Stimulated activated CD4-positive, alpha-beta T cell treated with anti-CD3 and anti-CD28 coated beads, Interleukin-1b, Interleukin-23, amount 100 ng/mL, for 1 hour (primary cell): ENCODE data around the gene FMNL1.

ENCODE experiments used
- DNase-seq, 2 donors: peaks; one replicate each; pipeline ENCODE4 v3.0.0-alpha.2; 2020; ENCODE audit warnings: low read depth in 2 of 2

Gene FMNL1

DNA sequence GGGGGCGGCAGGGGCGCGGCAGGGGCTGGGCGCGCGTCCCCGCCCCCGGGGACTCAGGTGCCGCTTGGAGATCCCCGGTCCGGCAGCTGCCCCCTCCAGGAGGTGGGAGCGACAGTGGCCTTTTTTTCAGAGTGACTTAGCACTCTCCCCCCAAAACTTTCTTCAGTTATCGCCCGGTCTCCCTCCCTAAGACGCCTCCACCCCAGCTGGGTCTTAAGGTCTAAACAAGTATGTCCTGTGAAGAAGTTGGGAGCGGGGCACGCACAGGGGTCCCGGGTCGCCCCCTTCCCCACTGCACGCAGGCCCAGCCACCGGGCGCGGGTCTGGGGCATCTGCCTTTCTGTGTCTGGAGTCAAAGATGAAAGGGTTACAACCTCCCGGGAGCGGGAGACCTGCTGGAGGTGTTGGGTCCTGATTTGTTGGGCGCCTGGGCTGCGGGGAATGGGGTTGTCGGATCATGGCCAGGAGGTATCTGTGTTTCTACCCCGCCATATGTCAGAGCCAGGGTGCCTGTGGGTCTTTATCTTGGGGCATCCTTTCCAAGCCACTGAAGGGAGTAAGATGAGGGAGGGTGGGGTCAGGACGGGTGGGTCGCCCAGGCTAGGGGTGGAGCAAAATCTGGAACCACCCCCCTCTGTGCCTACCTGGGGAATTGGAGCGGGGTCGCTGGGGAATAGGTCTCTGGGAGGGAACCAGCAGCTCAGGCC, 757 bp downstream of the FMNL1 start:
- no peak for DNase-seq

- no peak for DNase-seq
Measured at GRCh38 chr17:45222996-45223538, 1.4 kb downstream of the FMNL1 start.

DNA sequence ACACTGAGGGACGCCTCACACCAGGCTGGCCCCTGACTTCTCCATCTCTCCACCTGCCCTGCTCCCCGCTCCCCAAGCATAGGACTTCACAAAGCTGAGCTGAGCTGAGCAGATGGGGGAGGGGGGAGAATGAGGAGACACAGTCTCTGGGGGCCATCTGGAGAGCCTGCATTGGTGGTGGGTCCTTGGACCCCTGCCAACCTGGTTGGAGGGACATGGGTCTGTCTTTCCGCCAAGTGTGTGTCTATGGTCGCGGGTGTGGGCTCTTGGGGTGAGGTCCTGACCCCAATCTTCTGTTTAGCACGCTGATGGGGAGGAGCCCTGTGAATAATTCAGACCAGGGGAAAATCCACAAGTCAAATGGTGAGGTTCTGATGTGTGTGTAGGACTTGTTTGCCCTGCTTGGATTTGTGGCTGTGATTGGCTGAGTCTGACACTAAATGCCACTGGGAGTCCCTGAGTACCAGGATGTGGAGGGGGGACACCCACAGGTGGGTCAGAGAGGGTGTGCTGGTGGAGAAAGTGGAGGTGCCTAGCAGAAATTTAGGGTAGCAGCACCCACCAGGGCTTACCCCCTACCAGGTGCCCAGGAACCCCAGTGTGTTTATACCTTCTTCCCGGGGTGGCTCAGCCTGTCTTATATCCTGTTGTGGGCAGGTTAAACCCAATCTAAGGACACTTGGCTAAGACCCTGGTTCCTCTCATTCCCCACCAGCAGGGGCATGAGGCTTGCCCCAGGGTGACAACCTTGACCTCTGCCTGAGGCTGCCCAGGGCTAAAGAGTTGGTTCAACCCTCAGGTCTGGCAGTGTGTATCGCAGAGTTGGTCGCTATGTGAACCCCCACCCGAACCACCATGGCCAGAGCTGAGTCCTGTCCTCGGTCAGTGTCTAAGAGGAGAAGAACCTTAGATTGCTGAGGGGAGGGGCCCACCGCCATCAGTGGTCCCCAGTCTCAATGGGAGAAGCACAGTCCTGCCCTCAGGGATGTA, 2.1 kb downstream of the FMNL1 start:
- DNase-seq, result no peak

GRCh38 chr17:45224671-45225050, 3.0 kb downstream of the FMNL1 start:
- DNase-seq, result no peak

- no peak for DNase-seq
Measured at GRCh38 chr17:45225051-45225700, 3.5 kb downstream of the FMNL1 start.

GRCh38 chr17:45225964-45226530, 4.4 kb downstream of the FMNL1 start:
- DNase-seq, result peak; percentile 91 to 93

- no peak for DNase-seq
Measured at GRCh38 chr17:45226576-45226975, 4.9 kb downstream of the FMNL1 start.

GRCh38 chr17:45227101-45227925, 5.6 kb downstream of the FMNL1 start:
- DNase-seq, result no peak

- no peak for DNase-seq
Measured at GRCh38 chr17:45227926-45228762, 6.5 kb downstream of the FMNL1 start.

DNA sequence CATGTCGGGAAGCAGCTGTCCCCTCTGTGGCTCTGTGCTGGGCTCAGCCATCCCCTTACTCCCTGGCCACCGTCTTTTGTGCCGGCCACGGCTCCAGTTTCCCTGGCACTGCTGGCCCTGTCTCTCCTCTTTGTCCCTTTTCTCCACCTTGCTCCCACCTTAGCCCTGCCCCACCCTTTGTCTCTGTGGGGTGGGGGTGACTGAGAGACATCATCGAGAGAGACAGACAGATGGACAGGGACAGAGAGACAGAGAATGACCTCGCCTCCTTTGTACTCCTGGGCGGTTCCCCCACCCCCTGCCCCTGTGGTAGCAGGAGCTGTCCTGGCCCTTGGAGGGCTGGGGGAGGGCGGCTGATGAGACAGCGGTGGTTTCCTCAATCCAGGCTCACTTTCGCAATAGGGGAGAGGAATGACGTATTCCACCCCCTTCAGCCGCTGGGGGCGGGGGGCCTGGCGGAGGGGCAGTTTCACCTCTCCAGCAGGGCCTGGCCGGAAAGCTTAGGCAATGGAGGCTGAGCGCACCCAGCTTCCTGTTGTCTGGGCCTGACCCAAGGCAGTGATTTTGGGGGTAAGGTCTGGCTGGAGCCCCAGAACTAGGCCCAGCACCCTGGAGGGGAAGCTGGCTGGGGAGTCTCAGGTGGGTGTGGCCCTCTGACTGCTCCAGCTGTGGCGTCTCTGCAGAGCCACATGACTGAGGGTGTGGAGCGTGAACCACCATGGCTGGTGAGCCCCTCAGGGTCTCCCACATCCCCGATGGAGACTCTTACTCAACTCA, 7.3 kb downstream of the FMNL1 start:
- peak; percentile 45 to 69 for DNase-seq

- DNase-seq, result no peak
Measured at GRCh38 chr17:45229681-45230409, 8.2 kb downstream of the FMNL1 start.

- no peak for DNase-seq
Measured at GRCh38 chr17:45230410-45230786, 8.7 kb downstream of the FMNL1 start.

DNA sequence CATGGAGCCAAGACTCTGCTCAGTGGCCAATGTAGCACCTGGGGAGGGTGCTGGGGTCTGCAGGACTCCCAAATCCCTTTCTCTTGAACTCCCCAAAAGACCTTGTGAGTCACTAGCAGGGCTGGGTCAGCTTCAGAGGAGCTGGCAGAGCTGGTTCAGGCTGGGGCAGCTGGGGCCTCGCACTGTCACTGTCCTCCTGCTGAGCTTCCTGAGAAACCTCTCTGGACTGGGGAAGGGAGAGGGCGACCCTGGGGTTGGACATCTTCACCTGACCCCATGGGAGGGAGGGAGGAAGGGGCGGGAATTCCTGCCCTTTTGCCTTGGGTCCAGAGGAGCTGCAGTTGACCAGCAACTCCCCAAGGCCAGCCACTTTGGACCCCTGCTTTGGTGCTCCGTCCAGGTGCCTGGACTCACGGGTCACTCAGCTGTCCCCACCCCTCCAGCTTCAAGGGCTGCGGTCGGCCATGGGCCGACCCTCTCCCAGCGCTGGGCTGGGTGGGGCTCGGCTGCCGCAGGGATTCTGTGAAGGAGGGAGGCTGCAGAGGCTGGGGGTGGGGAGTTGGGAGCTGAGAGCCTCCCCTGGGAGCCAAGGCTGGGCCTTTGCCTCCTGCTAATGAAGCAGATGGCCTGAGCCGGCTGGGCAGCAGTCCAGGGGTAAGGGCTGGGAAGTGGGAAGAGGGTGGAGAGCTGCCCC, 9.2 kb downstream of the FMNL1 start:
- no peak for DNase-seq

DNA sequence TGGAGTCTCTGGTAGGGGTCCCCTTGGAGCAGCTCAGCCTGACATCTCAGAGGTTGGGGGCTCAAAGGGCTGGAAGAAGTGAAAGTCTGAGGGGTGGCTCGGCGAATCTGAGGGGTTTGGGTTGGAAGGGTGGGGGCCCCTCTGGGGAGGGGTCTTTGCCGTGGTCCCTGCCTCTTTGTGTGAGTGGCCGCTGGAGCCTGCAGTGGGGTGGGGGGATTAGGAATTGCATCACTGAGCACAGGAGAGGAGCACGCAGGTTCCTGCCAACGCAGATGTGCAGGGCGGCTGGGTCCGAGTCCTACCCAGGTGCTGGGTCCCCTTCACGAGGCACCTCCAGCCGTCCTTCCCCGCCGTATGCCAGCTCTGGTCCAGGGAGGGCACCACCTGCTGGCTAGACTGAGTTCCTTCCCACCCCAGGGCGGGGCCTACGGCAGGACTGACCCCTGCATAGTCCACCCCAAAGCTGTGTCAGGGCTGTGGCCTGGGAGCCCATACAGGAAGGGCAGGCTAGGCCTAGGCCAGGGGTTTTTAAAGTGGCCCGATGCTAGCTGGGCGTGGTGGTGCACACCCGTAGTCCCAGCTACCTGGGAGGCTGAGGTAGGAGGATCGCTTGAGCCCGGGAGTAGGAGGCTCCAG, 9.9 kb downstream of the FMNL1 start:
- DNase-seq, result no peak

DNA sequence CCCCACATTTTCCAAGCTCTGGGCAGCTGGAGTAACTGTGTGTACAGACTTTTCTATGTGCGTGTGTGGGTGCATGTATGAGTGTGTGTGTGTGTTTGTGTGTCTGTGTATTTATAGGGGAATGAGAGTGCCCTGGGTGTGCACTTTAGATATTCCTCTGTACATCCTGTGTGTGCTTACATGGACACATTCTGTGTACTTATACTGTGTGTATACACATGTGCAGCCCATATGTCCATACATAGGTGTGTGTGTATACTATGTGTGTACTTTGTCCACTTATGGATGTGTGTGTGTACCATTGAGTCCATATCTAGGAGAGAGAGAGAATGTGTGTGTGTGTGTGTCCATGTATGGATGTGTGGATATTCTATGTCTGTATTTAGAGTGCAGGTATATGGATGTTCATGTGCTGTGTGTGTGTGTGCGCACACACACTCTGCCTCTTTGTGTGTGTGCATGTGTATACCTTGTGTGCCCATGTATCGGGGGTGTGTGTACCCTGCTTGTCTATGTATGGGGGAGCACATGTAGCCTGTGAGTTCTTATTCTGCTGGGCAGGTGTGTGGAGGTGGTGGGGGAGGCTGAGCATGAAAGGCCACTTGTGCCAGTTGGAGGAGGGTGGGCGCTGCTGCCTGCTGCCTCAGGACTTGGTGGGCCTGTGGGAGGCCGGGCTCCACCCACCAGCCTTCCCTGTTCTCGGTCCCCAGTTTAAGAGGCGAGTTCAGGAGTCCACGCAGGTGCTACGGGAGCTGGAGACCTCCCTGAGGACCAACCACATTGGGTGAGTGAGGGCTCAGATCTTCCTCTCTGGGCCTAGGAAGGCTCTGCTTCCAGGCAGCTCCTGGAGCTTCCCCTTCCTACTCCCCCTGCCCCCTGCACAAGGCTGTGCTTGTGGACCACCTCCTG, 11.1 kb downstream of the FMNL1 start:
- no peak for DNase-seq

- DNase-seq, result no peak
Measured at GRCh38 chr17:45233423-45233924, 11.8 kb downstream of the FMNL1 start.
